ENCODE results near the gene FOXJ1. TPM values are rescaled to one million over a fixed set of nuclear protein-coding genes. Genes with fewer than 3 reads are reported as not detected.
A peak's percentile ranks its signal among the peaks of the same experiment; 100 is the strongest.

FOXJ1 gene
- total and polyA plus RNA-seq, 2 of the 13 experiments (the other 11 are each of a cell fraction or from before 2014, with no cell fraction given): 0.98 to 1.6 TPM

DNA sequence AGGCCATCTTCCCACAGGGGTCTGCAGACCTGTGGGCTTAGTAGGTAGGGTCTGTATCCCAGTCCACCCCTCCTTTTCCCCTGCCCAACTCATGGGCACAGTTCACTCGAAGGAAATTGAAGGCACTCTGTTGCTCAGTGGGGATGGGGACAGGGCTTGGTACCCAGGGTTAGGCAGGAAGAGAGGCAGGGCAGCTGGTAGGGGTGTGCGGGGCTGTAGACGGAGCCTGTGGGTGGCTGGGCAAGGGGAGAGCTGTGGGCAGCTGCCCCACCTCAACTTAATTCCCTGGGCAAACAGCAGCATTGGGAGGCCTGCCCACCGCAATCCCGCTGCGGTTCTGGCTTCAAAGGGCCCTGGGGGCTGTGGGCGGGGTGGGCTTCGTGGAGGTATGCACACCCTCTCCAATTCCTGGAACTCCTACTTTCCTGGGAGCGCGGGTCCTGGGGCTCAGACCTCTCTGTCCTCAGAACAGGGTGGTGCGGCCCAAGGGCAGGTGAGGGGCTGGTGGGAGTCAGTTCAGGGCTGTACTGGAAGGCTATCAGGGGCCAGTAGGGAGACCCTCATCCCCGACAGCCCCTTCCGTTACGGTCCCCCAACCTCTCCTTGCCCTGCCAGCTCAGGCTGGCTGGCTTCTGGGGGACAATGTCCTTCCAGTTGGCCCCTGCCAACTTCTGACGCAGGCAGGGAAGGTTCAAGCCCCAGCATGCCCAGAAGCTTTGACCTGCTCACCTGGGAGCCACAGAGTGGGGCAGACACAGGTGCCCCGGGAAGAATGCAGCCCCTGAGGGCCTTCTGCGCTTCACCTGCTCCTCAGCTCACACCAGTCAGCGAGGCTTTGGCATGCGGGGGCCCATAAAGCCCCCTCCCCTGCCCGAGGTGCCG, 9.1 kb downstream of the FOXJ1 start (continued):
- TF ChIP-seq DPF2 (CRISPR knock-in tag; IDR thresholded peaks at IDR 0.05; ENCODE audit: borderline replicate concordance, low read depth) (no peak), GLI4 (CRISPR knock-in tag; IDR thresholded peaks at IDR 0.05; ENCODE audit: borderline replicate concordance) (0 out of 2 replicates have a peak, but pooled peaks have one; percentile 30), MAFG (CRISPR knock-in tag; IDR thresholded peaks at IDR 0.05) (no peak), XBP1 (CRISPR knock-in tag; IDR thresholded peaks at IDR 0.05) (no peak), ZMYM3 (CRISPR knock-in tag; IDR thresholded peaks at IDR 0.05) (no peak), HNRNPL (IDR thresholded peaks at IDR 0.05; ENCODE audit: low read depth, low read length) (peak; percentile 87; the same call in 1 of the 2 replicates), HHEX (CRISPR knock-in tag; IDR thresholded peaks at IDR 0.05) (no peak), ZNF768 (CRISPR knock-in tag; IDR thresholded peaks at IDR 0.05) (no peak), TOE1 (CRISPR knock-in tag; IDR thresholded peaks at IDR 0.05) (no peak), ZNF598 (CRISPR knock-in tag; IDR thresholded peaks at IDR 0.05; ENCODE audit: borderline replicate concordance) (no peak), ETV6 (CRISPR knock-in tag; conservative IDR thresholded peaks at IDR 0.05) (no peak), ZNF20 (CRISPR knock-in tag; IDR thresholded peaks at IDR 0.05) (no peak), ZBTB7B (CRISPR knock-in tag; IDR thresholded peaks at IDR 0.05) (peak; percentile 90), ZNF383 (CRISPR knock-in tag; IDR thresholded peaks at IDR 0.05; ENCODE audit: borderline replicate concordance) (no peak), SETDB1 (CRISPR knock-in tag; IDR thresholded peaks at IDR 0.05; ENCODE audit: borderline replicate concordance) (no peak)
- TF ChIP-seq, protein P1, sequence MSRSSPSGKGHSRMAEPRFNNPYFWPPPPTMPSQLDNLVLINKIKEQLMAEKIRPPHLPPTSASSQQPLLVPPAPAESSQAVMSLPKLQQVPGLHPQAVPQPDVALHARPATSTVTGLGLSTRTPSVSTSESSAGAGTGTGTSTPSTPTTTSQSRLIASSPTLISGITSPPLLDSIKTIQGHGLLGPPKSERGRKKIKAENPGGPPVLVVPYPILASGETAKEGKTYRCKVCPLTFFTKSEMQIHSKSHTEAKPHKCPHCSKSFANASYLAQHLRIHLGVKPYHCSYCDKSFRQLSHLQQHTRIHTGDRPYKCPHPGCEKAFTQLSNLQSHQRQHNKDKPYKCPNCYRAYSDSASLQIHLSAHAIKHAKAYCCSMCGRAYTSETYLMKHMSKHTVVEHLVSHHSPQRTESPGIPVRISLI (CRISPR knock-in tag; IDR thresholded peaks at IDR 0.05; ENCODE audit: borderline replicate concordance): no peak
- TF ChIP-seq, protein P2, sequence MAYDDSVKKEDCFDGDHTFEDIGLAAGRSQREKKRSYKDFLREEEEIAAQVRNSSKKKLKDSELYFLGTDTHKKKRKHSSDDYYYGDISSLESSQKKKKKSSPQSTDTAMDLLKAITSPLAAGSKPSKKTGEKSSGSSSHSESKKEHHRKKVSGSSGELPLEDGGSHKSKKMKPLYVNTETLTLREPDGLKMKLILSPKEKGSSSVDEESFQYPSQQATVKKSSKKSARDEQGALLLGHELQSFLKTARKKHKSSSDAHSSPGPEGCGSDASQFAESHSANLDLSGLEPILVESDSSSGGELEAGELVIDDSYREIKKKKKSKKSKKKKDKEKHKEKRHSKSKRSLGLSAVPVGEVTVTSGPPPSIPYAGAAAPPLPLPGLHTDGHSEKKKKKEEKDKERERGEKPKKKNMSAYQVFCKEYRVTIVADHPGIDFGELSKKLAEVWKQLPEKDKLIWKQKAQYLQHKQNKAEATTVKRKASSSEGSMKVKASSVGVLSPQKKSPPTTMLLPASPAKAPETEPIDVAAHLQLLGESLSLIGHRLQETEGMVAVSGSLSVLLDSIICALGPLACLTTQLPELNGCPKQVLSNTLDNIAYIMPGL (CRISPR knock-in tag; IDR thresholded peaks at IDR 0.05; ENCODE audit: borderline replicate concordance in 1 of 2, low read depth in 1 of 2): peak in 1 of 2 experiments; percentile 9; a peak in 1 of 4 replicates
- TF ChIP-seq, protein P3, sequence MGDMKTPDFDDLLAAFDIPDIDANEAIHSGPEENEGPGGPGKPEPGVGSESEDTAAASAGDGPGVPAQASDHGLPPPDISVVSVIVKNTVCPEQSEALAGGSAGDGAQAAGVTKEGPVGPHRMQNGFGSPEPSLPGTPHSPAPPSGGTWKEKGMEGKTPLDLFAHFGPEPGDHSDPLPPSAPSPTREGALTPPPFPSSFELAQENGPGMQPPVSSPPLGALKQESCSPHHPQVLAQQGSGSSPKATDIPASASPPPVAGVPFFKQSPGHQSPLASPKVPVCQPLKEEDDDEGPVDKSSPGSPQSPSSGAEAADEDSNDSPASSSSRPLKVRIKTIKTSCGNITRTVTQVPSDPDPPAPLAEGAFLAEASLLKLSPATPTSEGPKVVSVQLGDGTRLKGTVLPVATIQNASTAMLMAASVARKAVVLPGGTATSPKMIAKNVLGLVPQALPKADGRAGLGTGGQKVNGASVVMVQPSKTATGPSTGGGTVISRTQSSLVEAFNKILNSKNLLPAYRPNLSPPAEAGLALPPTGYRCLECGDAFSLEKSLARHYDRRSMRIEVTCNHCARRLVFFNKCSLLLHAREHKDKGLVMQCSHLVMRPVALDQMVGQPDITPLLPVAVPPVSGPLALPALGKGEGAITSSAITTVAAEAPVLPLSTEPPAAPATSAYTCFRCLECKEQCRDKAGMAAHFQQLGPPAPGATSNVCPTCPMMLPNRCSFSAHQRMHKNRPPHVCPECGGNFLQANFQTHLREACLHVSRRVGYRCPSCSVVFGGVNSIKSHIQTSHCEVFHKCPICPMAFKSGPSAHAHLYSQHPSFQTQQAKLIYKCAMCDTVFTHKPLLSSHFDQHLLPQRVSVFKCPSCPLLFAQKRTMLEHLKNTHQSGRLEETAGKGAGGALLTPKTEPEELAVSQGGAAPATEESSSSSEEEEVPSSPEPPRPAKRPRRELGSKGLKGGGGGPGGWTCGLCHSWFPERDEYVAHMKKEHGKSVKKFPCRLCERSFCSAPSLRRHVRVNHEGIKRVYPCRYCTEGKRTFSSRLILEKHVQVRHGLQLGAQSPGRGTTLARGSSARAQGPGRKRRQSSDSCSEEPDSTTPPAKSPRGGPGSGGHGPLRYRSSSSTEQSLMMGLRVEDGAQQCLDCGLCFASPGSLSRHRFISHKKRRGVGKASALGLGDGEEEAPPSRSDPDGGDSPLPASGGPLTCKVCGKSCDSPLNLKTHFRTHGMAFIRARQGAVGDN (CRISPR knock-in tag; IDR thresholded peaks at IDR 0.05): 0 out of 2 replicates have a peak, but pooled peaks have one; percentile 29
- TF ChIP-seq, protein P4, sequence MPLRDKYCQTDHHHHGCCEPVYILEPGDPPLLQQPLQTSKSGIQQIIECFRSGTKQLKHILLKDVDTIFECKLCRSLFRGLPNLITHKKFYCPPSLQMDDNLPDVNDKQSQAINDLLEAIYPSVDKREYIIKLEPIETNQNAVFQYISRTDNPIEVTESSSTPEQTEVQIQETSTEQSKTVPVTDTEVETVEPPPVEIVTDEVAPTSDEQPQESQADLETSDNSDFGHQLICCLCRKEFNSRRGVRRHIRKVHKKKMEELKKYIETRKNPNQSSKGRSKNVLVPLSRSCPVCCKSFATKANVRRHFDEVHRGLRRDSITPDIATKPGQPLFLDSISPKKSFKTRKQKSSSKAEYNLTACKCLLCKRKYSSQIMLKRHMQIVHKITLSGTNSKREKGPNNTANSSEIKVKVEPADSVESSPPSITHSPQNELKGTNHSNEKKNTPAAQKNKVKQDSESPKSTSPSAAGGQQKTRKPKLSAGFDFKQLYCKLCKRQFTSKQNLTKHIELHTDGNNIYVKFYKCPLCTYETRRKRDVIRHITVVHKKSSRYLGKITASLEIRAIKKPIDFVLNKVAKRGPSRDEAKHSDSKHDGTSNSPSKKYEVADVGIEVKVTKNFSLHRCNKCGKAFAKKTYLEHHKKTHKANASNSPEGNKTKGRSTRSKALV (CRISPR knock-in tag; IDR thresholded peaks at IDR 0.05): no peak
